Neural progenitor cell (in vitro differentiated cells): ENCODE results near the gene ANKLE1. TPM values are rescaled to one million over a fixed set of nuclear protein-coding genes. Genes with fewer than 3 reads are reported as not detected.

Experiments used
- DNase-seq: peaks from one replicate; pipeline ENCODE4 v3.0.0-alpha.2; 2016; ENCODE audit warnings: low spot score
- H2AFZ ChIP-seq: fragments of 200-600 bp; sonication (generic); replicated peaks from 2 replicates; pipeline ENCODE4 v1.6.1; 2016; ENCODE audit warnings: antibody characterized with exemption
- H3F3A ChIP-seq: fragments of 200-600 bp; sonication (generic); 2 replicates; pipeline ENCODE4 v1.6.1; 2016; ENCODE audit warnings: antibody characterized with exemption, low read depth
- H3K27ac ChIP-seq: fragments of 200-600 bp; sonication (generic); 2 replicates; pipeline ENCODE4 v1.5.1; 2016; ENCODE audit warnings: mild to moderate bottlenecking
- H3K27me3 ChIP-seq: fragments of 200-600 bp; sonication (generic); 2 replicates; pipeline ENCODE4 v1.6.1; 2016; ENCODE audit warnings: mild to moderate bottlenecking, moderate library complexity
- H3K36me3 ChIP-seq: fragments of 200-600 bp; sonication (generic); 2 replicates; pipeline ENCODE4 v1.5.1; 2016
- H3K4me1 ChIP-seq: fragments of 200-600 bp; sonication (generic); 2 replicates; pipeline ENCODE4 v1.6.1; 2016; ENCODE audit warnings: mixed run types
- H3K4me2 ChIP-seq: fragments of 200-600 bp; sonication (generic); 2 replicates; pipeline ENCODE4 v1.6.1; 2016
- H3K4me3 ChIP-seq: fragments of 200-600 bp; sonication (generic); 2 replicates; pipeline ENCODE4 v1.5.1; 2016
- H3K79me2 ChIP-seq: fragments of 200-600 bp; sonication (generic); 2 replicates; pipeline ENCODE4 v1.6.1; 2016; ENCODE audit warnings: low read depth
- H3K9ac ChIP-seq: fragments of 200-600 bp; sonication (generic); 2 replicates; pipeline ENCODE4 v1.6.1; 2016
- H3K9me3 ChIP-seq: fragments of 200-600 bp; sonication (generic); 2 replicates; pipeline ENCODE4 v1.5.1; 2016; ENCODE audit warnings: low read depth
- H4K20me1 ChIP-seq: fragments of 200-600 bp; sonication (generic); 2 replicates; pipeline ENCODE4 v1.6.1; 2016; ENCODE audit warnings: low read depth
- H3K27ac Mint-ChIP-seq: 3 replicates; pipeline ENCODE4 v1.8.0; 2021; ENCODE audit warnings: mixed read lengths
- H3K27me3 Mint-ChIP-seq: 2 replicates; pipeline ENCODE4 v1.8.0; 2022; ENCODE audit warnings: low read depth, mild to moderate bottlenecking, inconsistent platforms, moderate library complexity, mixed read lengths; ENCODE audit not compliant: insufficient read depth
- H3K36me3 Mint-ChIP-seq: 3 replicates; pipeline ENCODE4 v1.8.0; 2021; ENCODE audit warnings: mixed read lengths
- H3K4me1 Mint-ChIP-seq: 3 replicates; pipeline ENCODE4 v1.8.0; 2021; ENCODE audit warnings: mixed read lengths
- H3K4me3 Mint-ChIP-seq: 3 replicates; pipeline ENCODE4 v1.8.0; 2021; ENCODE audit warnings: mild to moderate bottlenecking, moderate library complexity, mixed read lengths
- H3K9me3 Mint-ChIP-seq: 3 replicates; pipeline ENCODE4 v1.8.0; 2020; ENCODE audit warnings: mixed read lengths
- EZH2 ChIP-seq: fragments of 200-600 bp; sonication (generic); IDR thresholded peaks from 2 replicates; pipeline ENCODE4 v1.6.1; 2017; ENCODE audit warnings: antibody characterized with exemption, mild to moderate bottlenecking, moderate library complexity
- EZH2phosphoT487 ChIP-seq: fragments of 200-600 bp; sonication (generic); IDR thresholded peaks from 2 replicates; pipeline ENCODE4 v1.6.1; 2017; ENCODE audit warnings: antibody characterized with exemption
- total RNA-seq: library from RNA; depleted of rRNA; stranded (reverse); fragments of >200 nt; gene quantifications from 2 replicates; pipeline ENCODE4 v1.2.3, GENCODE V29; 2015; ENCODE audit warnings: low replicate concordance
- TF ChIP-seq, protein P1 (sequence below): fragments of 200-600 bp; sonication (generic); IDR thresholded peaks from 2 replicates; pipeline ENCODE4 v1.5.1; 2017; ENCODE audit warnings: antibody characterized with exemption, mild to moderate bottlenecking

ANKLE1 gene
- total RNA-seq, 1 donor from 2014 or later: 2.3 TPM

DNA sequence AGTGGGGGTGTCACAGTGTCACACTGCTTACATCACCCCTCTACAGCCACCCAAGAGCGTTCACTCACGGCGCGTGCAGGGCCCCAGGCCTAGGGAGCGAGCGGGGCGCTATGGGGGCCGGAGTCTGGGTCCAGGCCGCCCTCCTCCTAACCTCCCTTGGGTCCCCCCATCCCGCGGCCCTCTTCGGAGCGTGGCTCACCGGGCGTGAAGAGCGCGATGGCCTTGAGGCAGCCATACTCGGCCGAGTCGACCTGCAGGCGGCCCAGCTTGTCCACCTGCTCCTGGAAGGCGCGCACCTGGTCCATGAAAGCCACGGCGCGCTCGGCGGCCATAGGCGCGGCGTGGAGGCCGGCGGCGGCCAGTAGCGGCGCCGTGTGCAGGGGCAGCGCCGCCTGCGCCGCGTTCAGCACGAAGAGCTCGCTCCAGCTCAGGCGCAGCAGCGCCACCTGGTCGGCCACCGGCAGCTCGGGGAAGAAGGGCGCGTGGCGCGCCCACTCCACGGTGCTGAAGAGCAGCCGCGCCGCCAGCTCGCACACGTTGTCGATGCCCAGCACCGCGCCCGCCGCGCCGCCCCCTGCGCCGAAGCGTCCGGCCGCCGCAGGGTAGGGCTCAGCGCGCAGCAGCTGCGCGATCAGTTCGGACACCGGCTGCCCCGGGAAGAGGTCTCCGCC, 46.3 kb upstream of the ANKLE1 start:
- peaks cover 8% of the 10 kb centered on the region for H3K27me3 Mint-ChIP-seq
- H3K4me3 Mint-ChIP-seq: peak overlapping the region; percentile 76
- H3K4me1 ChIP-seq: peaks cover 17% of the 10 kb centered on the region
- H3K79me2 ChIP-seq: peaks cover 36% of the 10 kb centered on the region
- peaks cover 11% of the 10 kb centered on the region for H3K4me1 Mint-ChIP-seq
- peaks cover 38% of the 10 kb centered on the region for H4K20me1 ChIP-seq
- no peaks in the 10 kb centered on the region for H3K27me3 ChIP-seq
- TF ChIP-seq EZH2phosphoT487: no peak
- TF ChIP-seq, protein P1, sequence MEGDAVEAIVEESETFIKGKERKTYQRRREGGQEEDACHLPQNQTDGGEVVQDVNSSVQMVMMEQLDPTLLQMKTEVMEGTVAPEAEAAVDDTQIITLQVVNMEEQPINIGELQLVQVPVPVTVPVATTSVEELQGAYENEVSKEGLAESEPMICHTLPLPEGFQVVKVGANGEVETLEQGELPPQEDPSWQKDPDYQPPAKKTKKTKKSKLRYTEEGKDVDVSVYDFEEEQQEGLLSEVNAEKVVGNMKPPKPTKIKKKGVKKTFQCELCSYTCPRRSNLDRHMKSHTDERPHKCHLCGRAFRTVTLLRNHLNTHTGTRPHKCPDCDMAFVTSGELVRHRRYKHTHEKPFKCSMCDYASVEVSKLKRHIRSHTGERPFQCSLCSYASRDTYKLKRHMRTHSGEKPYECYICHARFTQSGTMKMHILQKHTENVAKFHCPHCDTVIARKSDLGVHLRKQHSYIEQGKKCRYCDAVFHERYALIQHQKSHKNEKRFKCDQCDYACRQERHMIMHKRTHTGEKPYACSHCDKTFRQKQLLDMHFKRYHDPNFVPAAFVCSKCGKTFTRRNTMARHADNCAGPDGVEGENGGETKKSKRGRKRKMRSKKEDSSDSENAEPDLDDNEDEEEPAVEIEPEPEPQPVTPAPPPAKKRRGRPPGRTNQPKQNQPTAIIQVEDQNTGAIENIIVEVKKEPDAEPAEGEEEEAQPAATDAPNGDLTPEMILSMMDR: peak; percentile 53
- TF ChIP-seq EZH2: peak; percentile 29
- no peaks in the 10 kb centered on the region for H3K9me3 ChIP-seq
- peaks cover 17% of the 10 kb centered on the region for H3K36me3 Mint-ChIP-seq
- peak; percentile 91 for DNase-seq
- peak overlapping the region; percentile 80 for H3K4me3 ChIP-seq
- no peaks in the 10 kb centered on the region for H3K36me3 ChIP-seq
- peak overlapping the region; percentile 56 for H3K27ac ChIP-seq
- H3K4me2 ChIP-seq: peak overlapping the region; percentile 87
- peaks cover 46% of the 10 kb centered on the region for H3F3A ChIP-seq
- H3K9me3 Mint-ChIP-seq: no peaks in the 10 kb centered on the region
- peak overlapping the region; percentile 58 for H2AFZ ChIP-seq
- H3K9ac ChIP-seq: no peak overlapping the region
- no peak overlapping the region for H3K27ac Mint-ChIP-seq

- Histone ChIP-seq H3K27me3 (no peaks in the 10 kb centered on the region), H3F3A (peaks cover 42% of the 10 kb centered on the region), H3K4me3 (peak overlapping the region; percentile 80), H4K20me1 (peaks cover 45% of the 10 kb centered on the region), H2AFZ (peak overlapping the region; percentile 58), H3K9ac (no peak overlapping the region), H3K9me3 (no peaks in the 10 kb centered on the region), H3K27ac (peak overlapping the region; percentile 56), H3K4me1 (peaks cover 17% of the 10 kb centered on the region), H3K36me3 (no peaks in the 10 kb centered on the region), H3K4me2 (peak overlapping the region; percentile 87), H3K79me2 (peaks cover 43% of the 10 kb centered on the region)
- DNase-seq: no peak
- peak overlapping the region; percentile 46 for H3K4me3 Mint-ChIP-seq
- H3K27ac Mint-ChIP-seq: no peak overlapping the region
- H3K9me3 Mint-ChIP-seq: no peaks in the 10 kb centered on the region
- H3K4me1 Mint-ChIP-seq: peaks cover 18% of the 10 kb centered on the region
- H3K36me3 Mint-ChIP-seq: peaks cover 13% of the 10 kb centered on the region
- TF ChIP-seq EZH2phosphoT487 (no peak), EZH2 (no peak)
- TF ChIP-seq, protein P1: no peak
- H3K27me3 Mint-ChIP-seq: peaks cover 5% of the 10 kb centered on the region
These were observed 45.5 kb upstream of the ANKLE1 start for GRCh38 chr19:17235971-17236777.

GRCh38 chr19:17236811-17237543, 44.7 kb upstream of the ANKLE1 start:
- H3K27me3 ChIP-seq: no peaks in the 10 kb centered on the region
- no peak overlapping the region for H3K9ac ChIP-seq
- peak overlapping the region; percentile 72 for H3K4me3 Mint-ChIP-seq
- peaks cover 25% of the 10 kb centered on the region for H3K4me1 Mint-ChIP-seq
- H4K20me1 ChIP-seq: peaks cover 49% of the 10 kb centered on the region
- peaks cover 5% of the 10 kb centered on the region for H3K27me3 Mint-ChIP-seq
- peaks cover 17% of the 10 kb centered on the region for H3K4me1 ChIP-seq
- H3K9me3 ChIP-seq: no peaks in the 10 kb centered on the region
- H3K4me2 ChIP-seq: no peak overlapping the region
- H3F3A ChIP-seq: peaks cover 42% of the 10 kb centered on the region
- H3K4me3 ChIP-seq: no peak overlapping the region
- peaks cover 13% of the 10 kb centered on the region for H3K36me3 Mint-ChIP-seq
- H3K79me2 ChIP-seq: peaks cover 51% of the 10 kb centered on the region
- TF ChIP-seq, protein P1: no peak
- no peak for TF ChIP-seq EZH2phosphoT487
- no peak for TF ChIP-seq EZH2
- H3K9me3 Mint-ChIP-seq: no peaks in the 10 kb centered on the region
- H3K36me3 ChIP-seq: no peaks in the 10 kb centered on the region
- no peak overlapping the region for H3K27ac ChIP-seq
- DNase-seq: no peak
- H2AFZ ChIP-seq: no peak overlapping the region
- H3K27ac Mint-ChIP-seq: no peak overlapping the region
